HEK293T (cell line): ENCODE measurements around the gene DMAC2L.

Experiments
- BHLHE40 ChIP-seq: fragments of 450-650 bp; IDR thresholded peaks from 2 replicates; pipeline ENCODE4 v1.6.1; 2016; ENCODE audit warnings: mild to moderate bottlenecking, moderate library complexity, borderline replicate concordance
- ELF4 ChIP-seq: fragments of 450-650 bp; IDR thresholded peaks from 2 replicates; pipeline ENCODE4 v1.6.1; 2017; ENCODE audit warnings: antibody characterized with exemption
- FOXA1 ChIP-seq: fragments of 450-650 bp; IDR thresholded peaks from 2 replicates; pipeline ENCODE4 v1.6.1; 2016; ENCODE audit warnings: mild to moderate bottlenecking
- HDGF ChIP-seq: fragments of 450-650 bp; IDR thresholded peaks from 2 replicates; pipeline ENCODE4 v1.6.1; 2017; ENCODE audit warnings: antibody characterized with exemption, borderline replicate concordance
- LEF1 ChIP-seq: fragments of 450-650 bp; IDR thresholded peaks from 2 replicates; pipeline ENCODE4 v1.6.1; 2017; ENCODE audit warnings: mild to moderate bottlenecking, borderline replicate concordance
- NFRKB ChIP-seq: fragments of 450-650 bp; IDR thresholded peaks from 2 replicates; pipeline ENCODE4 v1.6.1; 2016; ENCODE audit warnings: mild to moderate bottlenecking, moderate library complexity
- SP1 ChIP-seq: fragments of 450-650 bp; IDR thresholded peaks from 2 replicates; pipeline ENCODE4 v1.6.1; 2017
- SUZ12 ChIP-seq: fragments of 450-650 bp; IDR thresholded peaks from 2 replicates; pipeline ENCODE4 v1.6.1; 2016; ENCODE audit warnings: mild to moderate bottlenecking
- TARDBP ChIP-seq: fragments of 450-650 bp; IDR thresholded peaks from 2 replicates; pipeline ENCODE4 v1.6.1; 2016
- ZNF384 ChIP-seq: fragments of 450-650 bp; IDR thresholded peaks from 2 replicates; pipeline ENCODE4 v1.6.1; 2016

- TF ChIP-seq SUZ12 (no peak), HDGF (no peak), FOXA1 (no peak), ELF4 (no peak), LEF1 (no peak), NFRKB (no peak), ZNF384 (no peak), TARDBP (no peak), BHLHE40 (no peak), SP1 (no peak)
These were observed 20.9 kb downstream of the DMAC2L start for GRCh38 chr14:50333014-50333509.
